GM19328 (cell line): ENCODE data around the gene ZNF785.
"Not testable (repeated sequence)": the region's sequence is repeated elsewhere in the genome, so short reads cannot be mapped to it uniquely, and the experiment has no call there.

Experiments
- ATAC-seq: cut with Tn5 transposase; IDR thresholded peaks from one replicate; pipeline ENCODE4 v1.9.1; 2021; ENCODE audit warnings: mild to moderate bottlenecking, moderate library complexity; ENCODE audit not compliant: unreplicated experiment

The ZNF785 gene

DNA sequence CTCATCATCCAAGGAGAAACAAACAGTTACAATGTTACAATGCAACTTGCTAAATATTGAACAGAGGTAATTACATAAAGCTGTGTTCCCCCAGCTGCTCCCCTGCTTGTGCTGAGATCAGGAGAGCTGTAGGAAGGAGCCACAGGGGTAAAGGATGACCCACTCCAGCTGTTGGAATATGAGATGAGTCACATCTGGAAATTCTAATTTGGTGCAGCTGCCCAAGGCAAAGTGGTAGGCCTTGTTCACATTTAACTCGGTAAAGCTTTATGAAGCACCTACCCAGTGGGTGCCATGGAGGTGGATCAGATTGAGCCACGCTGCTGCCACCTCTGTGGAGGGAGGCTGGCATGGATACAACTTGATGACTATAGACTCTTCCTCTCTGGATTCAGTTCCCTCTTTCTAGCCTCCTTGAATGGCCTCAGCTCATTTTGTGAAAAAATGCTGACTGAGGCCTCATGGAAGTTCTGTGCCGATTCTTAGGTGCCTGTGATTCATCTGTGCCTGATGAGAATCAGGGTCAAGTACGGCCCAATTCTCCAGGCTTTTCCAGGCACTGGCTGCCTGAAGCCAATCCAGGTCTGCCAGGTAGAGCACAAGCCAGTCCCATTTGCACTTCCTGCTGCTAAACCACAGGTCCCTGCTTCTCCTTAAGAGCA is 17.2 kb upstream of the ZNF785 start:
- ATAC-seq: no peak

DNA sequence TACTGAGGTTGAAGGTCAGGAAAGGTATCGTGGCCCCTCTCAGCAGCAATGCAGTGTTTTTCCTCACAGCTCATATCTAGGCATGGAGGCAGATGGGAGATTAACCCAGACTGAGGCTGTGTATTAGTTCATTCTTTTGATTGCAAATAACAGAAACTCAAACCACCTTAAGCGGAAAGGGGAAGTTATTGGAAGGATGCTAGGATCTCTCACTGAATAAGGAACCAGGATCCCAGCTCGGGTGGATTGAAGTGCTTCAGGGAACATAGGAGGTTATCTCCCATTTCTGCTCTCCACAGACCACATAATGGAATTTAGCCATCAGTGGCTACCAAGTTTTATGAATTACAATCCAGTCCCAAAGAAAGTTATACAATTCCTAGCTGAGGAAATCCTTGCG is 16.5 kb upstream of the ZNF785 start:
- ATAC-seq: no peak

DNA sequence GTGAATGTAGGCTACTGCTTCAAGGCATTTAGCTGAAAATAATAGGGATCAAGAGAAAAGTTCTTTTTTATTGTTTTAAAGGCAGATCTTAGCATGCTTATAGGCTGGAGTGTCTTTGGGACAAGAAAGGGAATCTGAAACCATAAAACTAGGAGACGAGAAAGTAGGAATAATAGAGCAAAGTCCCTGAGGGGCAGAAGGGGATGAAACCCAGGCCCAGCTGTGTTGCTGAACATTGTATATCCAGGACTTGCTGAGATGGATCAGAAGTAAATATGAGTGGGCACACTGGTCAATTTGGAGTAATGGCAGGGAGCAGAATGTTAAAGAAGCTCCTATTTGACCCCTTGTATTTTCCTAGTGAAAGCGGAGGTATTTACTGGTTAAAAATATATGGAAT is 15.4 kb upstream of the ZNF785 start:
- no peak for ATAC-seq

DNA sequence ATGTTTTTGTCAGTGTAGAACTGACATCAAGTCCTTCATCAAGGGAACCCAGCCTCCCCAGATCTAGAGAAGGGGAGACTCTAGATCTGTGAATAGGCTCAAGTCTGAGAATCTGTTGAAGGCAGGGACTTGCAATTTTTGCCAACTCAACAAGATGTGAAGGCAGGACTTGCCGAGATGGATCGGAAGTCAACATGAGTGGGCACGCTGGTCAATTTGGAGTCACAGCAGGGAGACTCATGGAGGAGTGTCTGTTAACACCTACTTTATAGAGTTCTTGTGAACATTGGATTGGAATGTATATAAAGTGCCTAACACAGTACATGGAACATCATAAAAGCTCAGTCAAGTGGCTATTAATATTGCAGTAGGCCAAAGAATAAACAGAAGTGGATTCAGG is 14.7 kb upstream of the ZNF785 start:
- ATAC-seq: no peak

DNA sequence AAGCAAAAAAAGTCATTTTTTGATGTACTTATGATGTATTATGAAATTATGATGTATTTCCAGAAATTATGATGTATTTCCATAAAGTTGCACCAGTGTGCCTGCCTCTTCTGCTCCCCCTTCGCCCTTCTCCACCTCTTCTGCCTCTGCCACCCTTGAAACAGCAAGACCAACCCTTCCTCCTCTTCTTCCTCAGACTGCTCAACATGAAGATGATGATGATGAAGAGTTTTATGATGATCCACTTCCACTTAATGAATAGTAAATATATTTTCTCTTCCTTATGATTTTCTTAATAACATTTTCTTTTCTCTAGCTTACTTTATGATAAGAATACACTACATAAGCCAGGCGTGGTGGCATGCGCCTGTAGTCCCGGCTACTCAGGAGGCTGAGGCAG is 7.4 kb upstream of the ZNF785 start:
- ATAC-seq: no peak

DNA sequence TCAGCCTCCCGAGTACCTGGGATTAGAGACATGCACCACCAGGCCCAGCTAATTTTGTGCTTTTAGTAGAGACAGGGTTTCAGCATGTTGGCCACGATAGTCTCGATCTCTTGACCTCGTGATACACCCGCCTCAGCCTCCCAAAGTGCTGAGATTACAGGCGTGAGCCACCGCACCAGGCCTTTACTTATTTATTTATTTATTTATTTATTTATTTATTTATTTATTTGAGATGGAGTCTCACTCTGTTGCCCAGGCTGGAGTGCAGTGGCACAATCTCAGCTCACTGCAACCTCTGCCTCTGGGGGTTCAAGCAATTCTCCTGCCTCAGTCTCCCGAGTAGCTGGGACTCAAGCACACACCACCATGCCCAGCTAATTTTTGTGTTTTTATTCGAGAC is 5.4 kb upstream of the ZNF785 start:
- ATAC-seq: not testable (repeated sequence)

DNA sequence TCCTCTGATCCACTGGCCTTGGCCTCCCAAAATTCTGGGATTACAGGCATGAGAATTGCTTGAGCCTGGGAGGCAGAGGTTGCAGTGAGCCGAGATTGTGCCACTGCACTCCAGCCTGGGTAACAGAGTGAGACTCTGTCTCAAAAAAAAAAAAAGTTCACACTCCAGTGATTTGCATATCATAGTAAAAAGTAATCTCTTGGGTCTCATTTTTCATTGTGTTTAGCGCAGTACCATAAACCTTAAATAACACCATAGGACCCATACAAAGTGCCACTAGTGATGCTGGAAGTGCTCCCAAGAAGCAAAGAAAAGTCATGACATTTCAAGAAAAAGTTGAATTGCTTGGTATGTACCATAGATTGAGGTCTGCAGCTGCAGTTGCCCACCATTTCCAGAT is 4.1 kb upstream of the ZNF785 start:
- not testable (repeated sequence) for ATAC-seq

DNA sequence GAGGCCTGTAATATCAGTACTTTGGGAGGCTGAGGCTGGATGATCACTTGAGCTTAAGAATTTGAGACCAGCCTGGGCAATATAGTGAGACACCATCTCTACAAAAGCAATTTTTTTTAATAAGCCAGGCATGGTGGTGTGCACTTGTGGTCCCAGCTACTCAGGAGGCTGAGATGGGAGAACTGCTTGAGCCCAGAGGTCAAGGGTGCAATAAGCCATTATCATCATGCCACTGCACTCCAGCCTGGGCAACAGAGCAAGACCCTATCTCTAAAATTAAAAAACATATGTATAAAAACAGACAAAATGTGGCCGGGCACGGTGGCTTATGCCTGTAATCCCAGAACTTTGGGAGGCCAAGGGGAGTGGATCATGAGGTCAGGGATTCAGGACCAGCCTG is 3.2 kb upstream of the ZNF785 start:
- ATAC-seq: no peak

DNA sequence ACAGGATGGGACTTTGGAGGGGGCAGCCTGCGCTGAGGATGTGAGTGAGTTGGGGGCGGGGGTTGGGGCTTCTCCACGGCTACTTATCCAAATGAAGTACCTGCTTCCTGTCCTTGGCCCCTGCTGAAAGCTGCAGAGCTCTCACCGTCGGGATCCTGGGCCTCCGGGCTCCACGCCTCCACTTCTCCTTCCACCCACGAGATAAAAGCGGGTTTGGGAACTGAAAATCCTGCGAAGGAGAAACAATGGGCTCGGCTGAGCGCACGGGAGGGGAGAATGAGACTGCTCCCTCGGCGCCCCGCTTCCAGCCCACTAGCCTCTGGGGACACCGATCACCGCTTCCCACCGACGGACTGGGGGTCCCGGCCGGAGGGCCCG is 486 bp downstream of the ZNF785 start:
- ATAC-seq: no peak

DNA sequence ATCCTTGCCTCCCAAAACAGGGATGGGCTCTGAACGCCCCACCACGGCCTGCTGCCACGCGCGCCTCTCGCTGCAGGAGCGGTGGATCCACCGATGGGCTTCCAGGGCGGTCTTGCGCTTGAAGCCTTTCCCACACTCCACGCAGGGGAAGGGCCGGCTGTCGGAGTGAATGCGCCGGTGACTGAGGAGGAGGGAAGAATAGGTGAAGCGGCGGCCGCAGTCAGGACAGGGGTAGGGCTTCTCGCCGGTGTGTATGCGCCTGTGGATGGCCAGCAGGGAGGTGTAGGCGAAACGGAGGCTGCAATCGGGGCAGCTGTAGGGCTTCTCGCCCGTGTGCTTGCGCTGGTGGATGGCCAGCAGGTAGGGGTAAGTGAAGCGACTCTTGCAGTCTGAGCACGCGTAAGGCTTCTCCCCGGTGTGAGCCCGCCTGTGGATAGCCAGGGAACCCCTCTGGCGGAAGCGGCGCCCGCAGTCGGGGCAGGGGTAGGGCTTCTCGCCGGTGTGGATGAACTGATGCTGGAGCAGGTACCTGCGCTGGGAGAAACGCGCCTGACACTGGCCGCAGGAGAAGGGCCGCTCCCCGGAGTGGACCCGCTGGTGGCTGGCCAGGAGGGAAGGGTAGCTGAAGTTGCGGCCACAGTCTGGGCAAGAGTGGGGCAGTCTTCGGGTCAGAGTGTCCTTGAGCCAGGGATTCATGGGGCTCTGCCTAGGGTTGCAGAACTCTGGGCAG is 2.7 kb downstream of the ZNF785 start:
- no peak for ATAC-seq

DNA sequence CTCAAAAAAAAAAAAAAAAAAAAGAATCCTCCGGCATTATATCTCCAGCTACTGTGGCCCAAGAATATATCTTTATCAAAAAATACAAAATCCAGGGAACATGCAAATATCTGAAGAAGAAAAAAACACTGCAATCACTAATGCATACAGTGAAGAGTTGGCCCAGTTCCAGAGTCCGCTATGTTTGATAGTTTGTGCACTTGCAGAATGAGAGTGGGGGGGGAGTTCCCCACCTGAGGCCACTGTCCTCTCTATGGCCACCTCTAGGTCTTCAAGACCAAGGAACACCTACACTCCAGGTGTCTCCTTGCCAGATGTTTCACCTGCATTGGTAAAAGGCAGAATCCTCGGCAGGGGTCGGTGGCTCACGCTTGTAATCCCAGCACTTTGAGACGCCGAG is 4.0 kb downstream of the ZNF785 start:
- no peak for ATAC-seq

DNA sequence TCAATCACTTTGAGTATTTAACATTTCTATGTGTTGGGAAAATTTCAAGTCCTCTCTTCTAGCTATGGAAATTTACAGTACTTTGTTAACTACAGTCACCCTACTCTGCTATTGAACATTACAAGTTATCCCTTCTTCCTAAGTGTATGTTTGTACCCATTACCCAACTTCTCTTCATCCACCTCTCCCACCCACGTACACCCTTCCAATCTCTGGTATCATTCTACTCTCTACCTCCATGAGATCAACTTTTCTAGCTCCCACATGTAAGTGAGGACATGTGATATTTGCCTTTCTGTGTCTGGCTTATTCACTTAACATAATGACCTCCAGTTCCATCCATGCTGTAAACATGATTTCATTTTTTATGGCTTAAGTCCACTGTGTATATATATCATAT is 10.8 kb downstream of the ZNF785 start:
- no peak for ATAC-seq

DNA sequence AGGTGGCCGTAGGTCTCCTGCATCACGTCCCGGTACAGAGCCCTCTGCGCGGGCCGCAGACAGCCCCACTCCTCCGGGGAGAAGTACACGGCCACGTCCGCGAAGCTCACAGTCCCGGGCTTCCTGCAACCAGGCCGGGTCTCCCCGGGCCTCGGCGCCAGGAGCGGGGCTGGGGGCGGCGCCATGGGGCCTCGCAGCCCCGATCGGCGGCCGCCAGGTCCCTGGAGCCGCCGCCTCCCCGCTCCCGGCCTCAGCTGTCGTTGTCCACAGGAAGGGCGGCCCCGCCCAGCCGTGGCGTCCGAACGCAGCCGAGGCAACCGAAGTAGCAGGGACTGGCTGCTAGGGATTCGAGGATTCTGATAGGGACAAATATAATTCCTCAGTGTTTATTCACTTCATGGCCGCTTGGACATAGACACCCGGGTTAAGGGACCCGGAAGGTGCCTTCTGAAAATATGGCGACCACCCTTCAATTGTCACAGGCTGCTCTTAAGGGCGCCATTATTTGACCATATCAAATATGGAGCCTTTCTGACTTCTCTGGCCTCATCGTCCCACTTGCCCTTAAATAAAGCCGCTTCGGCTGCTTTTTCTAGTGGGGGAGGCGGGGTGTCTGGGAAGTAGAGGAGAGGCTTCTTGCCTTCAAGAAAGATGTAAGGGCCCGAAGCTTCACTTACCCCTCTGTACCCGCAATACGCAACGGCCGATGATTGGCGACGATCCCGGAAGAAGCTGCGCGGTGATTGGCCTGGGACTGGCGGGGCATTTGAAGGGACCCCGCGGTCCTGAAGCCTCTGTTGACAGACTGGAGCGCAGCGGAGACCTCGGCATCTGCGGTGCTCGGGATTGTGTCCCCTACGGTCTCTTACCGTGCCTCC is 13.8 kb downstream of the ZNF785 start, which contains the start of gene ZNF688:
Gene ZNF688, minus strand, starts transcription at position 270 of the 878 bp plus-strand sequence. Its CDS starts 85 bp downstream, at position 185.
- ATAC-seq: peak; percentile 71

DNA sequence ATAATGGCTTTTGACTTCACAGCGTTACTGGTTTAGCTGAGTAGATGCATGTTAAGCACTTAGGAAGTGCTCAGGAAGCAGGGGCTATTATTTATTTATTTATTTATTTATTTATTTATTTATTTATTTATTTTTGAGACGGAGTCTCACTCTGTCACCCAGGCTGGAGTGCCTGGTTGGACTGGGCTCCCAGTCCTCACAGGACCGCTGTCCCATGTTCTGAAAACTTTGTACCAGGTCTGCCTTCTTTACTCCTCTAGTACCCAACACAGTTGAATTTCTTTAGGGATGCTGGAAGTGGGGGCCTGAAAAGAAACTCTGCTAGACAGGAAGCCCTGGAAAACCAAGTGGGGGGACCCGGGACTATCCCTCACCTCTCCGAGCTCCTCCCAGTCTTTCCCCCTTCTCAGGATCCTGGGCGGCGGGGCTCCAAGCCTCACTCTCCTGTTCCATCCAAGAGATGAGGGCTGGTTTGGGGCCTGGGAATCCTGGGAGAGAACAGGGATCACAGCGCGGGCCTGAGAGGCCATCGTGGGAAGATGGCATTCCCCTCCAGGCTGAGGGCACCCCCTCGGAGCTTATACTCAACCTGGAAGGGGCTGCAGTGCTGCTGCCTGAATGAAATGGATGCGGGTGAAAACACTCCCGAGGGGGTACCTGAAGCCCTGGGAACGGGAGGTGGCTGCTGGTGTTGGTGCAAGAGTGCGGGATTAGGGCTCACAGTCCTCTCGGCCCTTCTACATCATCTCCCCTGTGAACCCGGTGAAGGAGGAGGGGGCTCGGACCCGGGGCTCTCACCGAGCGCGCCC is 14.7 kb downstream of the ZNF785 start:
- no peak for ATAC-seq

DNA sequence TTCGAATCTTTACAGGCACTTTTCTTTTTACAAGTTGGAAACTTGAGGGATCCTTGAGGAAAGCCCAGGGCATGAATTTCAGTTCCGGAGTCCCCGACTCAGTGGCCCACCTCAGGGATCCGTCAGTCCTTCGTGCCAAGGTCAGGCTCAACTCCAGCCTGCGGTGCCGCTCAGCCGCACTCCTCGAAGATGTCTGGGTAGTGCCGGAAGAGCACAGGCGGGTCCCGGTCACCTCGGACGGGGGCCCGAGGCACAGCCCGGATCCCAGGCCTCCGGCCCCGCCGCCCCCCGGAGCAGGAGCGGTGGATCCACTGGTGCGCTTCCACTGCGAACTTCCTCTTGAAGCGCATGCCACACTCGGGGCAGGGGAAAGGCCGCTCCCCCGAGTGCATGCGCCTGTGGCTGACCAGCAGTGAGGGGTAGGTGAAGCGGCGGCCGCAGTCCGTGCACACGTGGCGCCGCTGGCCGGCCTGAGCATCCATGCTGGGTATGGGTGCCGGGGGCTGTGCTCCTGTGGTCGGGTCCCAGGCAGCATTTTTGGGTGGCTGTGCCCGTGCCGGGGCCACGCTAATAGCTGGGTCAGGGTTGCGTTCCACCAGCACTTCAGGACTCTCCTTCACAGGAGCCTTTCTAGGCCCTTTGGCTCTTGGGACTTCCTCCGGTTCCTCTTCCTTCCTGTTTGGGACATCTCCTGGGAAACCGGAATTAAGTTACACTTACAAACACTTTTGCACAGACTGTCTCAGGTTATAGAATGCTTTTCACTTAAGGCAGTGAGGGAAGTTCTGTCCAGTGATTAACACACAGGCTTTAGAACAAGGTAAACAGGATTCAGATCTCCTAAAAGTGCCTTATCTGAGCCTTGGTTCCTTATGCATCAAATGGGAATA is 15.5 kb downstream of the ZNF785 start:
- no peak for ATAC-seq

DNA sequence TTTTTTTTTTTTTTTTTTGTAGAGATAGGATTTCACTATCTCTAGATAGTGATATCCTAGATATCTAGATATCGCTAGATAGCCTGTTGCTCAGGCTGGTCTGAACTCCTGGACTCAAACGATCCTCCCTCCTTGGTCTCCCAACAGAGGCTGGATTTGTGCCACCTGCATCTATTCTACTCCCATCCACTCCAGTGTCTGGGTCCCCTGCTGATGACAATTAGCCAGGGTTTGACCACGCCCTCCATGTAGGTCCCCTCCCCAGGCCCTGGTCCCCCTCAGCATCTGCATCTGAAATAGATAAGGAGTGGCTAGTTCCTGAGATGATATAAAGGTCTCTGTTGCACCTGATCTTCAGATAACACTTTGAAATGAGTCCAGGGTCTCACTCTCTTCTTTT is 16.2 kb downstream of the ZNF785 start:
- ATAC-seq: no peak

DNA sequence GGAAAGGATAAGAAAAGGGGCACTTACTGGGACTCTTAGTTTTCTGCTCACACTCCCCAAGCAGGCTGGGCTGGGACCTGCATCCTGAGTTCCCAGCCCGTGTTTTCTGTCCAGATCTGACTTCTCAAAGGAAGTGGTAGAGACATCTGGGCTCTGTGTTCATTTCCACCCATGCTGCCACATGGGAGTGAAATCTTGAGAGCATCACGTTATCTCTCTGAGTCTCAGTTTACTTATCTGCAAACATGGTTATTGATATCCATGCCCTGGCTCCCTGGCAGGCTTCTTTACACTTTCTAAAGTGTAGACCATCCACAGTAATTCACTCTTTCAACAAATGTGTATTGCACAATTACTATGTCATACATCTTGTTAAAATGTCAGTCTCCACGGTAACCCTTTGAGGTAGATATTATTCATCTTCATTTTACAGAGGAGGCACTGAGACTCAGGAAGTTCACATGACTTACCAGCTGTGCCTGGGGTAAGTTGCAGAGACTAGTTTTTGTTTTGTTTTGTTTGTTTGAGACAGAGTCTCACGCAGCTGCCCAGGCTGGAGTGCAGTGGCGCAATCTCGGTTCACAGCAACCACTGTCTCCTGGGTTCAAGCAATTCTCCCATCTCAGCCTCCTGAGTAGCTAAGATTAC is 17.4 kb downstream of the ZNF785 start:
- ATAC-seq: no peak

DNA sequence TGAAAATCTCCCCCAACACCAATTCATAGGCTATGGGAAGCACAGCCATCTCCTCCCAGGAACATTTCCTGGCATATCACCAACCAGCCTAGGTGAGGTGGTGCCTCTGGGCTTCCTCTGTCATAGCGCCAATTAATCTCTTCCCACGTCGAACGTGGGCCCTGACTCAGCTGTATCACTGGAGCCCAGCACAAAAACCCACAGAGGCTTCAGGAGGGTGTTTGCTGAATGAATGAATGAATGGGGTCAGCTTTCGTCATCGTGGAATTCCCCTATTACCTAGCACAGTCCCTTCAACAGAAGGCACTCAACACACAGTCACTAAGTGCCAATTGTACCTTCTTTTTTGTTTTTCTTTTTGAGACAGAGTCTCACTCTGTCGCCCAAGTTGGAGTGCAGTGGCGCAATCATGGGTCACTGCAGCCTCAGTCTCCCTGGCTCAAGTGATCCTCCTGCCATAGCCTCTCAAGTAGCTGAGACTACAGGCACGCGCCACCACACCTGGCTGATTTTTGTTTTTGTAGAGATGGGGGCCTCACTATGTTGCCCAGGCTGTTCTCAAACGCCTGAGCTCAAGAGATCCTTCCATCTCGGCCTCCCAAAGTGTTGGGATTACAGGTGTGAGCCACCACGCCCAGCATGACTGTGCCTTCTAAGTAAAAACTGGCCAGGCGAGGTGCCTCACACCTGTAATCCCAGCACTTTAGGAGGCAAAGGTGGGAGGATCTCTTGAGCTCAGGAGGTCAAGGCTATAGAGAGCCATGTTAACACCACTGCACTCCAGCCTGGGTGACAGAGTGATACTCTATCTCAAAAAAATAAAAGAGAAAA is 18.1 kb downstream of the ZNF785 start:
- no peak for ATAC-seq

DNA sequence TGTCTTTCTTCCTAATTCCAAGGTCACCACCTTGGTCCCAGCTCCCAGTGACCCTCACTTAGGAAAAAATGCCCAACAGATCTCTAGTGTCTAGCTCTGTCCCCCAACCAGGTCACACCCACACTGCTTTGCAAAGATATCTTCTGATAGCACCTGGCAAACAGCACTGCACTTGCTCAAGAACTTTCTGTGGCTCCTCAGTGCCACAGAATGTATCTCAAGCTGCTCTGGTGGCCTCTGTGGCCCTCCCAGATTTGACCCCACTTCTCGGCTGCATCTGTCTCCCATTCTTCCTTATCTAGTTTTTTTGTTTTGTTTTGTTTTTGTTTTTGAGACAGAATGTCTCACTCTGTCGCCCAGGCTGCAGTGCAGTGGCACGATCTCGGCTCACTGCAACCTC is 19.0 kb downstream of the ZNF785 start:
- ATAC-seq: no peak
